ENCODE data around the gene PDE7B.

DNA sequence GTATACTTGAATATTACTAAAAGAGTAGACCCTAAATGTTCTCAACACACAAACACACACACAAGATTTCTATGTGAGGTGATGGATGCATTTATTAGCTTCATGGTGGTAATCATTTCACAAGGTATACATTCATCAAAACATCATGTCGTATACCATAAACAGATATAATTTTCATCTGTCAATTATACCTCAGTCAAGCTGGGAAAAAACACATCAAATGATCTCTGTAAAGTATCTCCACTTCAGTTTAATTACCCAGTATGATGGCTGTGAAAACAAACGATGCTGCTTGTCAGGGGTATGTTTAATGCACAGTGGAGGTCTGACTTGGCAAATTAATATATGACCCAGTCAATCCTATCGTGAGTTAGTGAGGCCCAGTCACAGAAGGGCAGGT lies 241.4 kb downstream of the PDE7B start:
- TF ChIP-seq, protein P1, sequence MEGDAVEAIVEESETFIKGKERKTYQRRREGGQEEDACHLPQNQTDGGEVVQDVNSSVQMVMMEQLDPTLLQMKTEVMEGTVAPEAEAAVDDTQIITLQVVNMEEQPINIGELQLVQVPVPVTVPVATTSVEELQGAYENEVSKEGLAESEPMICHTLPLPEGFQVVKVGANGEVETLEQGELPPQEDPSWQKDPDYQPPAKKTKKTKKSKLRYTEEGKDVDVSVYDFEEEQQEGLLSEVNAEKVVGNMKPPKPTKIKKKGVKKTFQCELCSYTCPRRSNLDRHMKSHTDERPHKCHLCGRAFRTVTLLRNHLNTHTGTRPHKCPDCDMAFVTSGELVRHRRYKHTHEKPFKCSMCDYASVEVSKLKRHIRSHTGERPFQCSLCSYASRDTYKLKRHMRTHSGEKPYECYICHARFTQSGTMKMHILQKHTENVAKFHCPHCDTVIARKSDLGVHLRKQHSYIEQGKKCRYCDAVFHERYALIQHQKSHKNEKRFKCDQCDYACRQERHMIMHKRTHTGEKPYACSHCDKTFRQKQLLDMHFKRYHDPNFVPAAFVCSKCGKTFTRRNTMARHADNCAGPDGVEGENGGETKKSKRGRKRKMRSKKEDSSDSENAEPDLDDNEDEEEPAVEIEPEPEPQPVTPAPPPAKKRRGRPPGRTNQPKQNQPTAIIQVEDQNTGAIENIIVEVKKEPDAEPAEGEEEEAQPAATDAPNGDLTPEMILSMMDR (optimal IDR thresholded peaks at IDR 0.05 in 1 of 3, IDR thresholded peaks at IDR 0.05 in 1 of 3, conservative IDR thresholded peaks at IDR 0.05 in 1 of 3; ENCODE audit: extremely low read depth in 1 of 3, insufficient read depth in 2 of 3, low read length in 3 of 3), result no peak
- TF ChIP-seq EZH2 (IDR thresholded peaks at IDR 0.05; ENCODE audit: low read length), result no peak
